Left lung (tissue), 10 donors: ENCODE results near the gene NLRX1. TPM values are rescaled to one million over a fixed set of nuclear protein-coding genes. Genes with fewer than 3 reads are reported as not detected.

ENCODE experiments used
- ATAC-seq: fragments of 200-7000 bp; cut with Tn5 transposase; one replicate; pipeline ENCODE4 v1.9.1; 2020; ENCODE audit warnings: moderate library complexity
- DNase-seq, 4 donors: peaks; one replicate each; pipeline ENCODE4 v3.0.0-alpha.2; 2013 to 2020
- H3K27ac ChIP-seq, 2 donors: fragments of 200-600 bp; sonication (generic) in 1 of 2; one replicate each; pipeline versions ENCODE4 v1.5.0 to v1.8.0; 2020 to 2021
- H3K27me3 ChIP-seq, 2 donors: fragments of 200-600 bp; sonication (generic) in 1 of 2; one replicate each; pipeline versions ENCODE4 v1.5.0 to v1.8.0; 2020 to 2021
- H3K36me3 ChIP-seq, 2 donors: fragments of 200-600 bp; sonication (generic) in 1 of 2; one replicate each; pipeline versions ENCODE4 v1.5.0 to v1.8.0; 2020 to 2021
- H3K4me1 ChIP-seq, 2 donors: fragments of 200-600 bp; one replicate each; pipeline ENCODE4 v1.8.0; 2021
- H3K4me3 ChIP-seq, 2 donors: fragments of 200-600 bp; sonication (generic) in 1 of 2; one replicate each; pipeline versions ENCODE4 v1.5.0 to v1.8.0; 2020 to 2021; ENCODE audit warnings: mild to moderate bottlenecking in 1 of 2
- H3K9me3 ChIP-seq, 2 donors: fragments of 200-600 bp; sonication (generic) in 1 of 2; one replicate each; pipeline versions ENCODE4 v1.5.0 to v1.8.0; 2020 to 2021
- CTCF ChIP-seq, 2 donors: fragments of 200-600 bp; sonication (generic) in 1 of 2; IDR thresholded peaks; one replicate each; pipeline versions ENCODE4 v1.5.0 to v1.8.0; 2021; ENCODE audit warnings: antibody characterized with exemption in 2 of 2
- intact Hi-C, 2 donors: fragments of 100-400 bp; cut with DNase I; formaldehyde crosslinking; loops; one replicate each; pipeline versions ENCODE4 v1.11.2 to v1.14.2; 2022
- polyA plus RNA-seq, 6 donors: library from polyadenylated mRNA; unstranded; fragments of 120-200 nt; gene quantifications; one replicate each; pipeline ENCODE4 v1.2.1, GENCODE V29; 2013; ENCODE audit not compliant: insufficient read length in 6 of 6
- total RNA-seq, 2 donors: library from RNA; stranded (reverse); fragmentation: NEBNext Ultra II Directional; extraction: Animal tissue kit (Norgen Biotek cat#: 25700); gene quantifications; one replicate each; pipeline ENCODE4 v1.2.1, GENCODE V29; 2021
- donor health status: DM: no; HTN: yes; CAD: no.
- donor health status: DM: no; HTN: no; CAD: no.

The NLRX1 gene
- total and polyA plus RNA-seq, 8 donors = 9.9 to 15.7 (median 12.0) TPM

GRCh38 chr11:119192111-119192510 lies 23.6 kb downstream of the NLRX1 start:
- H3K4me1 ChIP-seq = peaks cover 0 to 22% of the 10 kb centered on the region in 2 donors
- H3K9me3 ChIP-seq = no peaks in the 10 kb centered on the region
- H3K27me3 ChIP-seq = peaks cover 0 to 11% of the 10 kb centered on the region in 2 donors
- no peaks in the 10 kb centered on the region for H3K36me3 ChIP-seq
- H3K27ac ChIP-seq = peak overlapping the region in 1 of 2 donors; percentile 83
- DNase-seq (no peak), ATAC-seq (no peak)
- no peak for TF ChIP-seq CTCF (IDR thresholded peaks at IDR 0.05)
- no peak overlapping the region for H3K4me3 ChIP-seq
- intact Hi-C loops = no loop called here

DNA sequence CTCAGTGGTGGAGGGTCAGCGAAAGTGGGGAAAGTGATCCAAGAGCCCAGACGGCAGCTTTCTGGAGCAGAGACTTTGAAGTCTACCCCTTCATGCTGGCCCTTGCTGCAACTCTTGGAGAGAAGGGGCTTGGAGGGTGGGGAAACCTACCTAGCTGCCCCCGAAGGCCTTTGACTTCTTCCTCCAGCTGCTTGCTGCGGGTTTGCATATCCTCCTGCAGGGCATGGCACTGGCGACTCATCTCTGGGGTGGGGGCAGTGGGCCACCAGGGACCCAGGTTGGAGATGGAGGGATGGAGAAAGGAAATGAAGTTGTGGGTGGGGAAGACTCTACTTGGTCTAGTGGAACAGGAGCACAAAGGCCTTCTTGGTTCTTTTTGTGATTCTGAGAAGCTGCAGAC lies 24.5 kb downstream of the NLRX1 start:
- Histone ChIP-seq H3K36me3 (no peaks in the 10 kb centered on the region), H3K9me3 (no peaks in the 10 kb centered on the region), H3K27ac (peak overlapping the region in 1 of 2 donors; percentile 83), H3K27me3 (peaks cover 0 to 2% of the 10 kb centered on the region in 2 donors), H3K4me3 (no peak overlapping the region), H3K4me1 (peaks cover 0 to 27% of the 10 kb centered on the region in 2 donors)
- ATAC-seq (no peak), DNase-seq (no peak)
- intact Hi-C loops = no loop called here
- no peak for TF ChIP-seq CTCF (IDR thresholded peaks at IDR 0.05)

DNA sequence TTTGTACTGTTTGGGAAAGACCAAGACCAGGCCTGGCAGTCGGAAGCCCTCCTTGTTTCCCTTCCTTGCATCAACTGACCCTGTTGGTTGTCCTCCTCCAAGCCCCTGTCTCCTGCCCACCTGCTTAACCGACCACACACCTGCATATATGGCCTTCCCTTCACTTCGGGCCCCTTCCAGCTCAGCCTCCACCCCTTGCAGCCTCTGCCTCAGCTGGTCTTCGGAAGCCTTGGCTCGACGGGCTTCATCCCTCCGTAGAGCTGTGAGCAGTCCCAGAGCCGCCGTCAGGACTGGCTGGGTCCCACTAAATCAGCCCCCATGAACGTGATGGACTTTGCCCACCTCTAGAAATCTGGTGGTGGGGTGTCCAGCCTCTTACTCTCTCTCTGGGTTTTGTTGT lies 25.1 kb downstream of the NLRX1 start:
- no peak overlapping the region for H3K27ac ChIP-seq
- no peak overlapping the region for H3K4me3 ChIP-seq
- no peak for TF ChIP-seq CTCF (IDR thresholded peaks at IDR 0.05)
- DNase-seq (no peak), ATAC-seq (no peak)
- peaks cover 0 to 27% of the 10 kb centered on the region in 2 donors for H3K4me1 ChIP-seq
- H3K9me3 ChIP-seq = no peaks in the 10 kb centered on the region
- intact Hi-C loops = no loop called here
- no peaks in the 10 kb centered on the region for H3K36me3 ChIP-seq
- no peaks in the 10 kb centered on the region for H3K27me3 ChIP-seq

DNA sequence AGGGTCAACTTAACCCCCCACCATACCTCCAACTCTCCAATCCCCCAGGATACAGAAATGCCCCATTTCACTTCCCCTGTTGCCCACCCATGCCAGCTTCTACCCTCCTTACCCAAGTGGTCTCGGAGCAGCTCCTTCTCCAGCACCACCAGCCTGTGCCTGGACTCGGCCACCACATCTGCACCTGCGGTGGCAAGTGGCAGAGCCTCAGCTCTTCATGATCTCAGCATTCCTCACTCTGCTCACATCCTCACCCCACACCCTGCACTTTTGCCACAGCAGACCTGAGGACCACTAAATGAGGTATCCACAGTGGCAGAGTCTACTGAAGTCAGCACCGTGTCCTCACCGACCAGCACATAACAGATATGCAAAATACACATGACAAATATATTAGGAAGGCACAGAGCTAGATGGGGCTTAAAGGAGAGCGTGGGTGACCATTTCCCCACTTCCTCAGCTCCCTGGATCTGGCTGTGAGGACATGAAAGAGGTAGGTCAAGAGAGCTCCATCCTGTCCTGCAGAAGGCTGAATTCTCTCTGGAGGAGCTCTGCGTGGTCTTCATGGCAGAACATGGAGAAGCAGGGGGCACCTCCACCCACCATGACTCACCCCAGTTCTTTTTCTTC lies 26.4 kb downstream of the NLRX1 start:
- DNase-seq = no peak
- no peaks in the 10 kb centered on the region for H3K27me3 ChIP-seq
- no peak for ATAC-seq
- no peak overlapping the region for H3K27ac ChIP-seq
- no peaks in the 10 kb centered on the region for H3K9me3 ChIP-seq
- no peaks in the 10 kb centered on the region for H3K36me3 ChIP-seq
- H3K4me3 ChIP-seq = no peak overlapping the region
- H3K4me1 ChIP-seq = peaks cover 0 to 27% of the 10 kb centered on the region in 2 donors
- no peak for TF ChIP-seq CTCF (IDR thresholded peaks at IDR 0.05)
- intact Hi-C loops = no loop called here

GRCh38 chr11:119195680-119196079 lies 27.2 kb downstream of the NLRX1 start:
- Histone ChIP-seq H3K27ac (peak overlapping the region in 1 of 2 donors; percentile 60), H3K36me3 (no peaks in the 10 kb centered on the region), H3K27me3 (no peaks in the 10 kb centered on the region), H3K4me1 (peaks cover 0 to 27% of the 10 kb centered on the region in 2 donors), H3K9me3 (no peaks in the 10 kb centered on the region), H3K4me3 (no peak overlapping the region)
- DNase-seq = peak in 2 of 4 donors; percentile 23 to 63
- no peak for TF ChIP-seq CTCF (IDR thresholded peaks at IDR 0.05)
- intact Hi-C loops = no loop called here
- peak; percentile 91 for ATAC-seq
